GOT3 (cell line): ENCODE data around the gene RANBP3.
"Not testable (repeated sequence)": the region's sequence is repeated elsewhere in the genome, so short reads cannot be mapped to it uniquely, and the experiment has no call there.

Source experiments
- DNase-seq: peaks from one replicate; lab custom pipeline; 2025; ENCODE audit warnings: mixed read lengths; lab: John Stamatoyannopoulos, UW

Gene RANBP3

DNA sequence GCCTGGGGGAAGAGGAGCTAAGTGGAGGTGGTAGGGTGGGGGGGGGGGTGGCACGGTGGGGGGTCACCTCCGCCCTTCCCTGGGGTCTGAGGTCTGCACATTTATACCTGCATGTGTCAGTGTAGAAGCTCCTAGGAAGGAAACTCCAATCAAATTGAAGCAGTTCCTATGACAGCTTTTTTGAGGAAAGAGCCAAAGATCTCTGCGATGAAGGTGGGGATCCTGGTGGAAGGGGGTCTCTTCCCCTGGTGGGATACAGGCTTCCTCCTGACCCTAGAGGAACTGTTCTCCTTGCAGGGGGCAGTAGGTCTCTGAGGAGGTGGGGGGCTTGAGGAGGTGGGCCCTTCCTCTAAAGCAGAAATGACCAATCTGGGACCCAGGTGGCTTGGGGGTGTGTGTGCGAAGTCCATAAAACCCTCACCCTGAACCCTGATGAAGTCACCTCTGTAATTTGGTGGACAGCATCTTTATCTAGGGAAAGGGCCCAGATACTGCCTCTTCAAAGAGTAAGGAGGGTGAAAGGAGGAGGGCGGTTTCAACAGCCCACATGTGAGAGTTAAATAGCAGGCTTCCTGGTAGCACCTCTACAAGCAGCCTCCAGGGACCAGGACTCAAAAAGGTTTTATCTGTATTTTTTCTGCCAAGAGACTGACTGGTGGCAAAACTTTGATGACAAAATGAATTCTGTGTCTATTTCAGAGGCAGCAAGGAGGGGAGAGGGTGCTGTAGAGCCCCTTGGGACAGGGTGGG is 12.9 kb downstream of the RANBP3 start:
- DNase-seq: no peak

- no peak for DNase-seq
These were observed 14.1 kb downstream of the RANBP3 start for GRCh38 chr19:5963855-5964254.

DNA sequence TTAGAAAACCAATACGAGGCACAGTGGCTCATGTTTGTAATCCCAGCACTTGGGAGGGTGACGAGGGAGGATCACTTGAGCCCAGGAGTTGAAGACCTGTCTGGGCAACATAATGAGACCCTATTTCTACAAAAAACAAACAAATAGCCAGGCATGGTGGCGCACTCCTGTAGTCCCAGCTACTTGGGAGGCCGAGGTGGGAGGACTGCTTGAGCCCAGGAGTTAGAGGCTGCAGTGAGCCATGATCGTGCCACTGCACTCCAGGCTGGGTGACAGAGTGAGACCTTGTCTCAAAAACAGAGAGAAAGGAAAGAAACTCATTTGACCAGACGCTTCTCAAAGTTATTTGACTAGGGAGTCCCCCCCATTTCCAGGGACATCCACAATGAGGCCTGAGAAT is 14.7 kb downstream of the RANBP3 start:
- DNase-seq: not testable (repeated sequence)

DNA sequence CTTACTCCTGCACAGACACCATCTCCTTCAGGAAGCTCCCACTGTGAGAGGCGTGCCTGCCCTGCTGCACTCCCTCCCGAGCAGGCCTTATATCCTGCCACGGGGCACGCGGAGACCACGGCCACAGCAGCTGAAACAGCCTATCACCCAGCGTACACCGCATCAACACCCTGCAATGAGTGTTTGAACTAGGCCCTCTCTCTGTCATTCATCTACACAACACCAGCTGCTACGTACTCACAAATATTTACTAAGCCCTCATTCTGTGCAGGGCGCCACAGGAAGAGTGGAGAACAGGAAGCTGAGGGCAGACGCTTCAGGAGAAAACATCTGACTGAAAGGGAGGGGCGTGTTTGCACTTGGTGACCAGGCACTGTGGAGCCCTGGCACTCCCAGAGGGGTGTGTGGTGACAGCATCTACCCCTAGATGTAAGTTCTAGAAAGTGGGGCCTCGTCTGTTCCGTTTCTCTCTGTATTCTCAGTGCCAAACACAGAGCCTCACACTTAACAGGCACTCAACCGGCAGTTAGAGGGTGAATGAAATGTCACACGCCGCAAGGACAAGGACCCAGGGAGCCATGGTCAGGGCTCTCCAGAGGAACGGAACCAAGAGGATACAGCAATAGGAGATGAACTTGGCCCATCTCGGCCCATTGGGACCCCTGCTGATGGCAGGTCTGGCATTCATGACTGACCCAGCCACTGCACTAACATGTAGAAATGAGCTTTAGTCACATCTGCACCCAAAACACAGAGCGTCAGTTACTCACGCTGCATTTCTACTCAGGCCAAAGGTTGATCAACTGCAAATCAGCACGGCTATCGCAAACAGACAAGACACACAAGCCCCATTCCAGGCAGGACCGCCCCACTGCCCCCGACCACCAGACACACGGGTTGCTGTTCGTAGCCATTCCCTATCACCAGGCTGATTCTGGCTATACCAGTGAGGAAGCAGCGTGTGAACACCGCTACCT is 15.7 kb downstream of the RANBP3 start:
- DNase-seq: no peak

GRCh38 chr19:5961641-5961968 is 16.3 kb downstream of the RANBP3 start:
- DNase-seq: not testable (repeated sequence)

DNA sequence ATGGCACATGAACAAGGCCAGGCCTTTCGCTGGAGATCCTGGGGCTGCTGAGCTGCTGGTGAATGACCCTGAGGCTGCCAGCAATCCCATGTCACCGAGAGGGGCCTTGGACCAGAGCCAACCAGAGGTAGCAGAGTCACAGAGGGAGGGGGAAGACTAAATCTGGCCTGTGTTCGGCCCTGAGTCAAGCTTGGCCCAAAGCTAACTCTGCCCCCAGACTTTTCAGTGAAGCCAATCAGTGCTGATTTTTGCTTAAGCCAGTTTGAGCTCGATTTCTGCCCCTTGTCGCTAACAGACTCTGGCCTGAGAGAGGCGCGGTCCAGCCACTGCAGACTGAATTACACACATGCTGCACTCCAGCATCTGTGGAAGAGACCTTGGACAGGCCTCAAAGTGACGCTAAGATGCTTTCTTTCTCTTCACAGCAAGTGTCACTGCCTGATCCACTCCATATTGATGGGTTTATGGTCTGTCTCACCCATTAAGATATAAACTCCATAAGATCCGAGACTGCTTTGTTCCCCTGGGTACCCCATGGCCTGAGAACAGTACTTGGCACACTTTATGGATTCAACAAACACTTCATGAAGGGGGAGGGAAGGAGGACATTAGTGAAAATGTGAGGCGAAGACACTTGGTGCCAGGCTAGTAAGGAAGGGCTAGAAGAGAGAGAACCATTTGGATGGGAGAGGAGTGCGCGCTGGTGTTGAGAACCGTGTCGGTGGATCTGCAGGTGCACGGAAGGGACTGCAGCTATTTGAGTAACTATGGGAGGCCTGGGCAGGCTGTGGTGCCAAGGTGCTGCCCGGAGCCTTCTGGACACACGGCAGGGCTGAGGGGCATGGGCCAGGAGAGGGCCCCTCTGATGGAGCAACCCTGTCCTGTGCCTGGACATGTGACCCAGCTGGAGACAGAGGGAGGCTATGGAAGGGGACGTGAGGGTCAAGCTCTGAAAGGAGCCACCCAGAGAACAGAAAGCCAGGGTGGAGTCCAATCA is 17.6 kb downstream of the RANBP3 start:
- DNase-seq: no peak

DNA sequence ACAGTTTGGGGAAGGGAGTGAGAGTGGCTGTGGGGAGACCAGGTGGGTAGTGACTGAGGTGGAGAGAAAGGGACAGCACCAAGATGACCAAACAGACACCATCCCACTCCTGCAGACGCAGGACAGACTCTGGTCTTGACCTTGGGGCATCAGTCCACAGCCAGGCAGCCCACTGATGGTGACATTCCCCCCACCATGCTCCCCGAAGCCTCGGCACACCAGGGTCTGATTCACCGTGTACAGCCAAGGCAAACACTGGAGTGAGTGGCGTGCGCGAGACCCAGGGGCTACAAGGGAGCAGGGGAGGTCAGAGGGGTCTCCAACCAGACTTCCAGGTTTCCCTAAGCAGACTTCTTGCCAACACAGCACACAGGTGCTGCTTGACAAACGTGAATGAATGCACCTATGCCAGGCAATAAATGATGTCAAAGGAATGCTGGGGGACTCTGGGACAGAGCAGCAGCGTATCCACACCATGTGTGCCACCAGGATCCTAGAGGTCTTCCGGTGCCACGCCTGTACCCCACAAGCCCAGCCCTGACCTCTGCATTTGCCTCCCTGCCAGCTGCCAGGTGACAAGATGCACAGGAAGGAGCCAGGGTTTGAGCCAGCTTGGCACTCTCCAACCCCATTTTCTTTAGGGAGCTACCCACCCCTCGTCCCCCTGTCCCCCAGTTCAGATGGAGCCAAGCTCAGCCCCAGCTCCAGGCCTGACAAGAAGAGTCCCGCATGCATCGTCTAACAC is 18.5 kb downstream of the RANBP3 start:
- no peak for DNase-seq

DNA sequence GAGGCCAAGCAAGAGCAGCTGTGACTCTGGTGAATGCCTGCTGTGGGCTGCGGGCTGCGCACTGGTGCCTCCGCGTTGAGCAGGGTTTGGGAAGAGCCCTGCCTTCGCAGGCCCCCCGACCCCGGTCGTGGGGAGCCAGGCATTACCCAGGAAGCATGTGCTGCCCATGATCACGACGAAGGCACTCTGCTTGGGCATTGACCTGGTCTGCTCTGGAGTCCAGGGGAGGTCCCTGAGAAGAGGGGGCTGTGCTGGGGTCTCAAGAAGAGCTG is 19.2 kb downstream of the RANBP3 start:
- DNase-seq: no peak

GRCh38 chr19:5958074-5958850 is 19.7 kb downstream of the RANBP3 start:
- no peak for DNase-seq

- no peak for DNase-seq
These were observed 20.8 kb downstream of the RANBP3 start for GRCh38 chr19:5957170-5957569.

GRCh38 chr19:5956728-5957127 is 21.2 kb downstream of the RANBP3 start:
- DNase-seq: no peak

DNA sequence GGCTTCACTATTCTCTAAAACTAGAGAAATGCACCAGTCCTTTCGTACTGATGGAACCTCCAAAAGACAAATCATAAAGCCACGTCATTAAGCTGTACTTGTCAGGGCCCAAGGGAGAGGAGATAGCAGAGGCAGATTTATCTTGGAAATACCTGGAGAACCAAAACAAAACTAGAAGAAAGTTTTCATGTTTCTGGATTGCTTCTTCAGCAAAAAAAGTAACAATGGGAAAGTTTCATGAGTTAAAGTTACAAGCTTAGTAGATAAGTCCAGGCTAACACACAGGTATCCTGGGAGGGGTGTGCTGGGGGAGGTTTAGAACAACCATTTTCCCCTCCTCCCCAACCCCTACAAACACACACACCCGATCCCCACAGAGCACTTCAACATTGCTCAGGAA is 21.6 kb downstream of the RANBP3 start:
- DNase-seq: no peak

DNA sequence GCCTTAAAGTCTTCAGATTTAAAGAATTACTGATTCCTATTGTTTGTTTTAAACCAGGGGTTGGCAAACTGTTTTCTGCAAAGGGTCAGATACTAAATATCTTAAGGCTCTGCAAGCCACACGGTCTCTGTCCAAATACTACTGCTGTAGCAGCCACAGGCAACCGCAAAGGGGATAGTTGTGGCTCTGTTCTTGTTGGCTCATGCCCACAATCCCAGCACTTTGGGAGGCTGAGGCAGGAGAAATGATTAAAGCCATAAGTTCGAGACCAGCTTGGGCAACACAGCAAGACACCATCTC is 22.4 kb downstream of the RANBP3 start:
- no peak for DNase-seq

GRCh38 chr19:5954293-5954692 is 23.6 kb downstream of the RANBP3 start:
- DNase-seq: no peak

DNA sequence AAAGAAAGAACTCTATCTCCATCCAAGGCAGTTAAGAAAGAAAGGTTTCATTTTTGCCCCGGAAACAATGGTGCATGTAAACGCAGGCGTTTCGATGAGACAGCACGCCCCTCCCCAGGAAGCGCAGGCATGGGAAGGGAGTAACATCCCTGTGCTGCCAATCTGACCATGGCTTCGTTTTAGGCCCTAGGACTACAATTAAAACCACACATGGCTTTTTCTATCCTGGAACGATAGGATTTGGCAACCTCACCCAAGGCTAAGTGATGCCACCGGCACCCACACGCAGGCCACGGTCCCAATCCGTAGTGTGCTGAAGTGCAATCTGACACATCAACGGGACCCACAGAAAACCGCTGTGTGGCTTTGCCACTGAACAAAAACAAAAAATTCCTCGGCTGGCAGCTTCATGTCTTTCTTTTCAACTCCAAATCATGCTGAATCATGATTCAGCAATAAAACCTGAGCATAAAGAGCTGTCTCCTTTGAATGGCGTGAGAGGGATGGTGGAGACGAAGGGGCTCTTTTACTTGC is 24.2 kb downstream of the RANBP3 start:
- no peak for DNase-seq

- DNase-seq: no peak
These were observed 24.8 kb downstream of the RANBP3 start for GRCh38 chr19:5953030-5953589.

DNA sequence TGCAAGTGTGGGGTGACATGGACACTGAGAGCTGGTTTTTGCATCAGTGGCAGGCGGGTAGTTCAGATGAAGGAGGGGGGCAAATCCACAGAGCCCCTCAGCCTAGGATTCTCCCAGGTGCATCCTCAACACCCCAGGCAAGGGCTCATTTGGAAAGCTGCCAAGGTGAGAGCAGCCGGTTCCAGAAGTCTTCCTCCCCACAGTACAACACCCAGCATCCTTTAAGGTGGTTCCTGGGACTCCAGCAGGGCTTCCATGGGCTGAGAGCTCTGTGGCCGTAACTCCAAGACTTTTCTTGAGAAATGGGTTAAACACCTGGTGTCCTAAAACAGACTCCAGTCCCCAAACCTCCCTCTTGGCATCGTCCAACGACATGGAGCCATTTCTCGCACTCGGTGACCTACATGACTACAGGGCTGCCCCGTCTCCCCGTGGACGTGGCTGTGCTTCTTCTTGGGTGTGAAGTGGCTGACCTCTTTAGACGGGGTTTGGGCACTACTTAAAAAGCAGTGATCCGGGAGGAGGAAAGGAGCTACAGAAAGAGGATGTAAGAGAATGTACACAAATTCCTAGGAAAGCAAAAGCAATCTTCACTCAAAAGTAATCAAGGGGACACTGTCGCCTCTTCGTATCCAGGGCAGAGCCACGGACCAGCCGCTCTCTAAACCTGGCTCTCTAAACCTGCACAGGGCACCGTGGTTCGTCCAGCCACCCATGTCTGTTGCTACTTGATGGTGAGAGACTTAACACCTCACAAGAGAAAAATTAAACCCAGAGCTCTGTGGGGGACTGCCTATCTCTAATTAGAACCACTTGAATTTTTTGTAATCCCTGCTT is 25.5 kb downstream of the RANBP3 start:
- no peak for DNase-seq

DNA sequence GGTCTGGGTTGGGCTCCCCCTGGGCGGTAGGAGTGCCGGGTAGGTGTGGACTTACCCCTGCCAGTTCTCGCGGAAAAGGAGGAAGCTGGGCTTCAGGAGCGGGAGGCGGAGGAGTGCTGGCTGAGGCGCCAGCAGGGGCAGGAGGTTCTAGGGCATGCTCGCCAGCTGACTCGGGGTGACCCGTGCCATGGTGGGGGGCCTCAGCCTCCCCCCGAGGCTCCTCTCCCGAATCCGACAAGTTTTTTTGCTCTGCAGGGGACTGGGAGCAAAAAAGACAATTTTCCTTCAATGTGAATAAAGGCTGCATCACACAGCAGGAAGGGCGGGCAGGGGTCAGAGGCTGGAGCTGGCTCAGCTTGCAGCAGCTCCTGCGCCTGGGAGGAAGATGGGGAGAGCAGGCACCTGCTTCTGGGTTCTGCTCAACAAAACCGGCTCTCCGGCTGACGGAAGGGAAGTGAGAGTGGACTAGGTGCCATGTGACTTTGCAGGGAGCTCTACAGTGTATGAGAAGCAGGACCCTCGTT is 26.5 kb downstream of the RANBP3 start:
- no peak for DNase-seq

DNA sequence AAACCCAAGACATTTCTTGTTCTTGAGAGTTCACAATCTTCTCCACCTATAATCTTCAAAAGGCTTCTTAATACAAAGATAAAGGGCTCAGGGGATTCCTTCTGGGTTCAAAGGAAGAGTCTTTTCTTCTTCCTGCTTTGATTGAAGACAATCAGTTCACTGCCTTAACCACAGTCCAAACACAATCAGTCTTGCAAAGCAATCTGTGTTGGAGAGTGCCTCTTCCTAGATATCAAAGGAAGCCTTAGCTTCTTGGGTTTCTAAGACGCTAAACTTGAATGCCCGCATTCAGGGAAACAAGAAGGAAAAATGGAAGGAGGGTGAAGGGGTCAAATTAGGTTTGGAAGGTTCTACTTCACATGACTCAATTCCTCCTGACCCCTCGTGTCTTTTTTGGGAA is 27.2 kb downstream of the RANBP3 start:
- DNase-seq: no peak
